ENCODE data around the gene PLXND1.

DNA sequence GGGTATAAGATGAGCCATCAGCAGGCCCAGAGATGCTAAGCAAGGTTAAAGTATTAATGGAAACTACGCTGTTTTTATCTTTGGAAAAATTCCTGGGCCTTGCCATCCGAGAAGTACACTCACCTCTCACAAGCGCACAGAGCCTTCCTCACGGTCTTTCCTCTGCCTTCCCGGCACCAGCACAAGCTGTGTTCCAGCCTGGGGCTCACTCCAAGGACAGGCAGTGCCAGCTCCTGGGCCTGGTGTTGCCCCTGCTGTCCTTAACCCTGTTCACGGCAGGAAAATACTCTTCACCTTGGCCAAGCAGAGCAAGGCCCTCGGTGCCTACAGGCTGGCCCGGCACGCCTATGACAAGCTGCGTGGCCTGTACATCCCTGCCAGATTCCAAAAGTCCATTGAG lies 92.4 kb downstream of the PLXND1 start:
- TF ChIP-seq POLR2AphosphoS5 (IDR thresholded peaks at IDR 0.05; ENCODE audit: low read depth, low read length) (no peak), POLR2A (IDR thresholded peaks at IDR 0.05; ENCODE audit: low read depth, low read length) (no peak)

Data from GM12892 (cell line).